ENCODE measurements around the gene KRTAP5-5. TPM values are rescaled to one million over a fixed set of nuclear protein-coding genes. Genes with fewer than 3 reads are reported as not detected.
"Not testable (repeated sequence)": the region's sequence is repeated elsewhere in the genome, so short reads cannot be mapped to it uniquely, and the experiment has no call there.

Gene KRTAP5-5, protein sequence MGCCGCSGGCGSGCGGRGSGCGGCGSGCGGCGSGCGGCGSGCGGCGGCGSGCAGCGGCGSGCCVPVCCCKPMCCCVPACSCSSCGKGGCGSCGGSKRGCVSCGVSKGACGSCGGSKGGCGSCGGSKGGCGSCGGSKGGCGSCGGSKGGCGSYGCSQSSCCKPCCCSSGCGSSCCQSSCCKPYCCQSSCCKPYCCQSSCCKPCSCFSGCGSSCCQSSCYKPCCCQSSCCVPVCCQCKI
- total RNA-seq (ENCODE audit: unreplicated experiment): not detected
- long read RNA-seq: 0 reads

DNA sequence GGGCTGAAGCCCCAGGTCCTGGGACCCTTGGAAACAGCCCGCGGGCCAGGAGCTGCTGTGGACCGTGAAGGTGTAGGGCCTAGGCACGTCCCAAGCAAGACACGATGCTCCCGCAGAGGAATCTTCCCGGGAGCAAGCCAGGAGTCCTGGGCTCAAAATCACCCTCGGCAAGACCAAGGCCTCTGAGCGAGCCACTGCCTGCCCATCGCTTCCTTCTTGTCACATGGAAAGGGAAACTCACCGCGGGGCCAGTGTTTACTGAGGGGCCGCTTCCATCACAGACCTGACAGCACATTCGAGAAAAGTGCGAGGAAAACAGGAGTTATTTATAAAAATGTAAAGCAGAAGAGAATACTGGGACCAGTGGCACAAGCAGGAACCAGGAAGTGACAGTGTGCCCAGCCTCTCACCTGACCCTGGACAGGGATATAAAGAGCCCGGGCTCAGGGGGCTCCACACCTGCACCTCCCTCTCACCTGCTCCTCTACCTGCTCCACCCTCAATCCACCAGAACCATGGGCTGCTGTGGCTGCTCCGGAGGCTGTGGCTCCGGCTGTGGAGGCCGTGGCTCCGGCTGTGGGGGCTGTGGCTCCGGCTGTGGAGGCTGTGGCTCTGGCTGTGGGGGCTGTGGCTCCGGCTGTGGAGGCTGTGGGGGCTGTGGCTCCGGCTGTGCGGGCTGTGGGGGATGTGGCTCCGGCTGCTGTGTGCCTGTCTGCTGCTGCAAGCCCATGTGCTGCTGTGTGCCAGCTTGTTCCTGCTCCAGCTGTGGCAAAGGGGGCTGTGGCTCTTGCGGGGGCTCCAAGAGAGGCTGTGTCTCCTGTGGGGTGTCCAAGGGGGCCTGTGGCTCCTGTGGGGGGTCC, at the start of gene KRTAP5-5:
Gene KRTAP5-5, plus strand, starts transcription at position 450 of the 860 bp plus-strand sequence. Its CDS starts 66 bp downstream, at position 516.
- Mint-ChIP-seq H3K36me3 (ENCODE audit: unreplicated experiment) (no peaks in the 10 kb centered on the region), H3K4me3 (ENCODE audit: unreplicated experiment) (no peak within 1 kb of the TSS), H3K27me3 (ENCODE audit: unreplicated experiment) (peaks cover 4% of the 10 kb centered on the region), H3K27ac (ENCODE audit: unreplicated experiment) (no peak within 1 kb of the TSS), H3K9me3 (ENCODE audit: unreplicated experiment) (peaks cover 6% of the 10 kb centered on the region), H3K4me1 (ENCODE audit: low read depth, unreplicated experiment) (no peaks in the 10 kb centered on the region)
- DNase-seq: no peak
- TF ChIP-seq, protein P1, sequence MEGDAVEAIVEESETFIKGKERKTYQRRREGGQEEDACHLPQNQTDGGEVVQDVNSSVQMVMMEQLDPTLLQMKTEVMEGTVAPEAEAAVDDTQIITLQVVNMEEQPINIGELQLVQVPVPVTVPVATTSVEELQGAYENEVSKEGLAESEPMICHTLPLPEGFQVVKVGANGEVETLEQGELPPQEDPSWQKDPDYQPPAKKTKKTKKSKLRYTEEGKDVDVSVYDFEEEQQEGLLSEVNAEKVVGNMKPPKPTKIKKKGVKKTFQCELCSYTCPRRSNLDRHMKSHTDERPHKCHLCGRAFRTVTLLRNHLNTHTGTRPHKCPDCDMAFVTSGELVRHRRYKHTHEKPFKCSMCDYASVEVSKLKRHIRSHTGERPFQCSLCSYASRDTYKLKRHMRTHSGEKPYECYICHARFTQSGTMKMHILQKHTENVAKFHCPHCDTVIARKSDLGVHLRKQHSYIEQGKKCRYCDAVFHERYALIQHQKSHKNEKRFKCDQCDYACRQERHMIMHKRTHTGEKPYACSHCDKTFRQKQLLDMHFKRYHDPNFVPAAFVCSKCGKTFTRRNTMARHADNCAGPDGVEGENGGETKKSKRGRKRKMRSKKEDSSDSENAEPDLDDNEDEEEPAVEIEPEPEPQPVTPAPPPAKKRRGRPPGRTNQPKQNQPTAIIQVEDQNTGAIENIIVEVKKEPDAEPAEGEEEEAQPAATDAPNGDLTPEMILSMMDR (IDR thresholded peaks at IDR 0.05; ENCODE audit: partially characterized antibody, unreplicated experiment): no peak

DNA sequence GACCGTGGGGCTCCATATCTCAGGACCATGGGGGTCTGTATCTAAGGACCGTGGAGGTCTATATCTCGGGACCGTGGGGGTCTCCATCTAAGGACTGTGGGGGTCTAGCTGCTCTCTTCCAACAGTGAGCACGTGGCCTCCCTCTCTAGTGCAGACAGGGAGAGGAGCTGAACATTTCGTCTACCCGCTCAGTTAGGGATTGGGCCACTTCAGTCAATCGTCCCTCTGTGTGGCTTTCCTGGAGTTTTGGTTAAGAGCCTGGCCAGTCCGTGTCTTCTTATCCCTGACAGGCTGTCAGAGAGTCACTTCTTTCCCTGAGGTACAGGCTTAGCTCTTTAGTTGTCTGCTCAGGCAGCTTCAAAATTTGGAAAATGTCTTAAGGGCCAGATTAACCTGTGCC, 47.6 kb upstream of the KRTAP5-5 start:
- TF ChIP-seq, protein P1 (IDR thresholded peaks at IDR 0.05; ENCODE audit: partially characterized antibody, unreplicated experiment): no peak
- H3K4me1 Mint-ChIP-seq (ENCODE audit: low read depth, unreplicated experiment): peaks cover 10% of the 10 kb centered on the region
- H3K27me3 Mint-ChIP-seq (ENCODE audit: unreplicated experiment): peaks cover 7% of the 10 kb centered on the region
- H3K36me3 Mint-ChIP-seq (ENCODE audit: unreplicated experiment): peaks cover 31% of the 10 kb centered on the region
- H3K9me3 Mint-ChIP-seq (ENCODE audit: unreplicated experiment): peaks cover 13% of the 10 kb centered on the region
- H3K4me3 Mint-ChIP-seq (ENCODE audit: unreplicated experiment): no peak overlapping the region
- H3K27ac Mint-ChIP-seq (ENCODE audit: unreplicated experiment): no peak overlapping the region
- DNase-seq: no peak

DNA sequence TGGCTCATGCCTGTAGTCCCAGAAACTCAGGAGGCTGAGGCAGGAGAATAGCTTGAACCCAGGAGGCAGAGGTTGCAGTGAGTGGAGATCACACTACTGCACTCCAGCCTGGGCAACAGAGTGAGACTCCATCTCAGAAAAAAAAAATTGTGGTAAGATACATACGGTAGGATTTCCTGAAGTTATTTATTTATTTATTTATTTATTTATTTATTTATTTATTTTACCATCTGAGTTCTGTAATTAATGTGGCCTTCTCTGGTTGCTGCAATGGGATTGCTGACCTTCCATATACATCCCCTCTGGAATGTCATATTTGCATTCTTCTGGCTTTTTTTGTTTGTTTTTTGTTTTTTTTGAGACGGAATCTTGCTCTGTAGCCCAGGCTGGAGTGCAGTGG, 46.7 kb upstream of the KRTAP5-5 start:
- not testable (repeated sequence) for H3K27ac Mint-ChIP-seq (ENCODE audit: unreplicated experiment); H3K4me1 Mint-ChIP-seq (ENCODE audit: low read depth, unreplicated experiment); H3K27me3 Mint-ChIP-seq (ENCODE audit: unreplicated experiment); H3K4me3 Mint-ChIP-seq (ENCODE audit: unreplicated experiment); DNase-seq
- Mint-ChIP-seq H3K9me3 (ENCODE audit: unreplicated experiment) (peaks cover 13% of the 10 kb centered on the region), H3K36me3 (ENCODE audit: unreplicated experiment) (peaks cover 31% of the 10 kb centered on the region)

DNA sequence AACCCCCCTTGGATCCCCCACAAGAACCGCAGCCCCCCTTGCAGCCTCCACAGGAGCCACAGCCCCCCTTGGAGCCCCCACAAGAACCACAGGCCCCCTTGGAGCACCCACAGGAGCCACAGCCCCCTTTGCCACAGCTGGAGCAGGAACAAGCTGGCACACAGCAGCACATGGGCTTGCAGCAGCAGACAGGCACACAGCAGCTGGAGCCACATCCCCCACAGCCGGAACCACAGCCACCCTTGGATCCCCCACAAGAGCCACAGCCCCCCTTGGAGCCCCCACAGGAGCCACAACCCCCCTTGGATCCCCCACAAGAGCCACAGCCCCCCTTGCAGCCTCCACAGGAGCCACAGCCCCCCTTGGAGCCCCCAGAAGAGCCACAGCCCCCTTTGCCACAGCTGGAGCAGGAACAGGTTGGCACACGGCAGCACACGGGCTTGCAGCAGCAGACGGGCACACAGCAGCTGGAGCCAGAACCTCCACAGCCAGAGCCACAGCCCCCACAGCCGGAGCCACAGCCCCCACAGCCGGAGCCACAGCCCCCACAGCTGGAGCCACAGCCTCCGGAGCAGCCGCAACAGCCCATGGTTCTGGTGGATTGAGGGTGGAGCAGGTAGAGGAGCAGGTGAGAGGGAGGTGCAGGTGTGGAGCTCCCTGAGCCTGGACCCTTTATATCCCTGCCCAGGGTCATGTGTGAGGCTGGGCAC, 44.8 kb upstream of the KRTAP5-5 start, which contains the start of gene KRTAP5-1:
Gene KRTAP5-1, minus strand, starts transcription at position 623 of the 710 bp plus-strand sequence. Its CDS starts 34 bp downstream, at position 589.
- H3K9me3 Mint-ChIP-seq (ENCODE audit: unreplicated experiment); H3K27me3 Mint-ChIP-seq (ENCODE audit: unreplicated experiment); H3K27ac Mint-ChIP-seq (ENCODE audit: unreplicated experiment); H3K4me3 Mint-ChIP-seq (ENCODE audit: unreplicated experiment); DNase-seq: not testable (repeated sequence)
- Mint-ChIP-seq H3K4me1 (ENCODE audit: low read depth, unreplicated experiment) (peaks cover 19% of the 10 kb centered on the region), H3K36me3 (ENCODE audit: unreplicated experiment) (peaks cover 23% of the 10 kb centered on the region)

DNA sequence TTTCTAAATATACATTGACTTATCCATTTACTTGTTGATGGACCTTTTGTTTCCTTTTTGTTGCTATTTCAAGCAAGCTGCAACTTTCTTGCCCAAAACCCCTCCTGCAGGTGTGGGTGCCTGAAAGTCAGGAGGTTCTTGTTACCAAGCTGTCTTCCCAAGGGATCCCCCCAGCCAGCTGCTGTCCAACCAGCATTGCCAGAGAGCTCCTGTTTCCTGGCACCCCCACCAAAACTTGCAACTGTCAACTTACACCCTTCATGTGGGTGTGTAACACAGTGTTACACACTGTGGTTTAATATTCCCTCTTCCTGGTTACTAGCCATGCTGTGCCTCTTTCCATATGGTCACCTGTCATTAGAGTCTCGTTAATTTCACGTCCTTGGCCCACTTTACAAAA, 42.9 kb upstream of the KRTAP5-5 start:
- Mint-ChIP-seq H3K36me3 (ENCODE audit: unreplicated experiment) (peaks cover 12% of the 10 kb centered on the region), H3K27me3 (ENCODE audit: unreplicated experiment) (peaks cover 5% of the 10 kb centered on the region), H3K27ac (ENCODE audit: unreplicated experiment) (no peak overlapping the region), H3K4me3 (ENCODE audit: unreplicated experiment) (no peak overlapping the region), H3K4me1 (ENCODE audit: low read depth, unreplicated experiment) (peaks cover 19% of the 10 kb centered on the region), H3K9me3 (ENCODE audit: unreplicated experiment) (peaks cover 3% of the 10 kb centered on the region)
- DNase-seq: no peak
- TF ChIP-seq, protein P1 (IDR thresholded peaks at IDR 0.05; ENCODE audit: partially characterized antibody, unreplicated experiment): no peak

DNA sequence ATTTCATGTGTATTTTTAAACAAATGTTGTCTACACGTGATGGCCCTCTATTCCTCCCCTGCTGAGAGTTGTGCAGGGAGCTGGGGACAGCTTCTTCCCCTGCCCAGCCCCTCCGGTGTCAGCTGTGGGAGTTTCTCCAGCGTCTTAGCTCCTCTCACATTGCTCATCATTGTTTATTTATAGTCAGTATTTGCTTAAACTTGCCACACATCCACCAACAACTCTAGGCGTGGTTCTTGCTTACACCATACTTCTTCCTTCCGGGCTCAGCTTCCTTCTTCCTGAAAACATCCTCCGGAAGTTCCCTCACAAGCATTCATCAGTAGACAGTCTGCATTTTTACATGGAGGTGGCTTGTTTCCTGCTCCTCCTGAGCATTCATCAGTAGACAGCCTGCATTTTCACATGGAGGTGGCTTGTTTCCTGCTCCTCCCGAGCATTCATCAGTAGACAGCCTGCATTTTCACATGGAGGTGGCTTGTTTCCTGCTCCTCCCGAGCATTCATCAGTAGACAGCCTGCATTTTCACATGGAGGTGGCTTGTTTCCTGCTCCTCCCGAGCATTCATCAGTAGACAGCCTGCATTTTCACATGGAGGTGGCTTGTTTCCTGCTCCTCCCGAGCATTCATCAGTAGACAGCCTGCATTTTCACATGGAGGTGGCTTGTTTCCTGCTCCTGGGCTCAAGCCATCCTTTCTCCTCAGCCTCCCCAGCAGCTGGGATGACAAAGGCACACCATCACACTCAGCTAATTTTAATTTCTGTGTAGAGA, 40.2 kb upstream of the KRTAP5-5 start:
- H3K36me3 Mint-ChIP-seq (ENCODE audit: unreplicated experiment); H3K27me3 Mint-ChIP-seq (ENCODE audit: unreplicated experiment); H3K9me3 Mint-ChIP-seq (ENCODE audit: unreplicated experiment); DNase-seq; H3K27ac Mint-ChIP-seq (ENCODE audit: unreplicated experiment): not testable (repeated sequence)
- peaks cover 13% of the 10 kb centered on the region for H3K4me1 Mint-ChIP-seq (ENCODE audit: low read depth, unreplicated experiment)
- H3K4me3 Mint-ChIP-seq (ENCODE audit: unreplicated experiment): peak overlapping the region; percentile 50

All from glutamatergic neuron (in vitro differentiated cells).